Nephron progenitor cell (in vitro differentiated cells): ENCODE measurements around the gene SEMA3C.

Experiments used
- DNase-seq: peaks from one replicate; pipeline ENCODE4 v3.0.0; 2021
- H3K27ac Mint-ChIP-seq: 2 replicates; pipeline ENCODE4 v1.8.0; 2021; ENCODE audit warnings: mild to moderate bottlenecking, moderate library complexity, mixed read lengths
- H3K27me3 Mint-ChIP-seq: 2 replicates; pipeline ENCODE4 v1.8.0; 2021; ENCODE audit warnings: mild to moderate bottlenecking, low read depth, mixed read lengths; ENCODE audit not compliant: poor library complexity
- H3K36me3 Mint-ChIP-seq: 2 replicates; pipeline ENCODE4 v1.8.0; 2021; ENCODE audit warnings: low read depth, mixed read lengths
- H3K4me1 Mint-ChIP-seq: 2 replicates; pipeline ENCODE4 v1.8.0; 2021; ENCODE audit warnings: mixed read lengths
- H3K4me3 Mint-ChIP-seq: 2 replicates; pipeline ENCODE4 v1.8.0; 2021; ENCODE audit warnings: mild to moderate bottlenecking, moderate library complexity, mixed read lengths
- H3K9me3 Mint-ChIP-seq: 2 replicates; pipeline ENCODE4 v1.8.0; 2021; ENCODE audit warnings: mild to moderate bottlenecking, moderate library complexity, mixed read lengths
- TF ChIP-seq, protein P1 (sequence below): fragments of 200-600 bp; sonication (generic); IDR thresholded peaks from 2 replicates; pipeline ENCODE4 v1.5.0; 2021; ENCODE audit warnings: antibody characterized with exemption

SEMA3C gene

GRCh38 chr7:80829527-80829926 lies 89.3 kb downstream of the SEMA3C start:
- Mint-ChIP-seq H3K4me3 (no peak overlapping the region), H3K9me3 (no peaks in the 10 kb centered on the region), H3K27ac (no peak overlapping the region), H3K36me3 (peaks cover 17% of the 10 kb centered on the region), H3K27me3 (no peaks in the 10 kb centered on the region), H3K4me1 (peaks cover 31% of the 10 kb centered on the region)
- TF ChIP-seq, protein P1, sequence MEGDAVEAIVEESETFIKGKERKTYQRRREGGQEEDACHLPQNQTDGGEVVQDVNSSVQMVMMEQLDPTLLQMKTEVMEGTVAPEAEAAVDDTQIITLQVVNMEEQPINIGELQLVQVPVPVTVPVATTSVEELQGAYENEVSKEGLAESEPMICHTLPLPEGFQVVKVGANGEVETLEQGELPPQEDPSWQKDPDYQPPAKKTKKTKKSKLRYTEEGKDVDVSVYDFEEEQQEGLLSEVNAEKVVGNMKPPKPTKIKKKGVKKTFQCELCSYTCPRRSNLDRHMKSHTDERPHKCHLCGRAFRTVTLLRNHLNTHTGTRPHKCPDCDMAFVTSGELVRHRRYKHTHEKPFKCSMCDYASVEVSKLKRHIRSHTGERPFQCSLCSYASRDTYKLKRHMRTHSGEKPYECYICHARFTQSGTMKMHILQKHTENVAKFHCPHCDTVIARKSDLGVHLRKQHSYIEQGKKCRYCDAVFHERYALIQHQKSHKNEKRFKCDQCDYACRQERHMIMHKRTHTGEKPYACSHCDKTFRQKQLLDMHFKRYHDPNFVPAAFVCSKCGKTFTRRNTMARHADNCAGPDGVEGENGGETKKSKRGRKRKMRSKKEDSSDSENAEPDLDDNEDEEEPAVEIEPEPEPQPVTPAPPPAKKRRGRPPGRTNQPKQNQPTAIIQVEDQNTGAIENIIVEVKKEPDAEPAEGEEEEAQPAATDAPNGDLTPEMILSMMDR = no peak
- no peak for DNase-seq

GRCh38 chr7:80827239-80827633 lies 91.6 kb downstream of the SEMA3C start:
- Mint-ChIP-seq H3K27ac (no peak overlapping the region), H3K9me3 (no peaks in the 10 kb centered on the region), H3K27me3 (no peaks in the 10 kb centered on the region), H3K36me3 (peaks cover 22% of the 10 kb centered on the region), H3K4me1 (peaks cover 16% of the 10 kb centered on the region), H3K4me3 (no peak overlapping the region)
- TF ChIP-seq, protein P1 = no peak
- no peak for DNase-seq

GRCh38 chr7:80826520-80827238 lies 92.2 kb downstream of the SEMA3C start:
- H3K27ac Mint-ChIP-seq = no peak overlapping the region
- H3K4me3 Mint-ChIP-seq = no peak overlapping the region
- H3K36me3 Mint-ChIP-seq = peaks cover 27% of the 10 kb centered on the region
- H3K4me1 Mint-ChIP-seq = peaks cover 13% of the 10 kb centered on the region
- H3K27me3 Mint-ChIP-seq = no peaks in the 10 kb centered on the region
- no peaks in the 10 kb centered on the region for H3K9me3 Mint-ChIP-seq
- DNase-seq = no peak
- TF ChIP-seq, protein P1 = no peak

DNA sequence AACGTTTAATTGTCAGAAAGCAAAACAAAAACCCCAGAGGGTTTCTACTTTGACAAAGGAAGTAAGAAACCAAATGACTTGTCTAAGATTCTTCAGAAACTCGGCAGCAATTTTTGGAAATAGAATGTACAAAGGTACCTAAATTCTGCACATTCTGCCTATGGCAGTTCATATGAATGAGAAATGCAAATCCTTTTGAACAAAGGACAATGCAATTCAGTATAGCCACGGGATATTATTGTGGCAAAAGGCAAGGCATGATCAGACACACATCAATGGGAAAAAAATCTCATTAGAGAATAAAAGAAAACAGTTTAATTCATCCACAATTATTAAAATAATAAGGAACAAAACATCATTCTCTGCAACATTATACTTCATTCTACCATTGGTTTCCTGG lies 93.4 kb downstream of the SEMA3C start:
- Mint-ChIP-seq H3K9me3 (no peaks in the 10 kb centered on the region), H3K4me3 (no peak overlapping the region), H3K36me3 (peaks cover 25% of the 10 kb centered on the region), H3K4me1 (peaks cover 2% of the 10 kb centered on the region), H3K27me3 (no peaks in the 10 kb centered on the region), H3K27ac (no peak overlapping the region)
- TF ChIP-seq, protein P1 = no peak
- DNase-seq = no peak

DNA sequence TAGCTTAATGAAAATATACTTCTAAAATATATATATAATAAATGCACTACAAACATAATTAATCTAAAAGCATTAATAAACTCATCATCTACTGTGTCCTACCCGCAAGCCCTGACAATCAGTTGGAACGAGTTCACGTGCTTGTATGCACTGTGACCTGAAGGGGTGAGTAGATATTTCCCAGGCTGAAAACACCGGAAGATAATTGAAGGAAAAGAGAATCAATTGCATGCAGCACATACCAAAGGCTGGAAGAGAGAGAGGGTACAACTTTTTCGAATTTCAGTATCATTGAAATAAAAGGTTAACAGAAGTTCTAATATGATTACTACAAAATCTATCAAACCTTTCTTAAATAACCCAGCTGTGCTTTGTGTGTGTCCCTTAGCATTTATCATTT lies 94.6 kb downstream of the SEMA3C start:
- H3K4me3 Mint-ChIP-seq = no peak overlapping the region
- DNase-seq = no peak
- no peaks in the 10 kb centered on the region for H3K9me3 Mint-ChIP-seq
- peak overlapping the region; percentile 91 for H3K27ac Mint-ChIP-seq
- TF ChIP-seq, protein P1 = no peak
- H3K27me3 Mint-ChIP-seq = no peaks in the 10 kb centered on the region
- no peaks in the 10 kb centered on the region for H3K4me1 Mint-ChIP-seq
- H3K36me3 Mint-ChIP-seq = peaks cover 25% of the 10 kb centered on the region

GRCh38 chr7:80823057-80823456 lies 95.8 kb downstream of the SEMA3C start:
- TF ChIP-seq, protein P1 = no peak
- Mint-ChIP-seq H3K27ac (no peak overlapping the region), H3K9me3 (no peaks in the 10 kb centered on the region), H3K36me3 (peaks cover 29% of the 10 kb centered on the region), H3K27me3 (no peaks in the 10 kb centered on the region), H3K4me1 (no peaks in the 10 kb centered on the region), H3K4me3 (no peak overlapping the region)
- no peak for DNase-seq
